SU-DHL-6 (cell line): ENCODE results near the gene EWSR1.

Source experiments
- CTCF ChIP-seq: fragments of 200-600 bp; sonication (generic); IDR thresholded peaks from one replicate; pipeline ENCODE4 v1.5.1; 2017; ENCODE audit warnings: antibody characterized with exemption, mild to moderate bottlenecking, low read length, moderate library complexity; ENCODE audit not compliant: insufficient read depth, poor library complexity, severe bottlenecking
- EZH2phosphoT487 ChIP-seq: fragments of 200-600 bp; sonication (generic), shearing (Covaris generic); conservative IDR thresholded peaks from 2 replicates; pipeline ENCODE4 v1.6.1; 2018; ENCODE audit warnings: mild to moderate bottlenecking, antibody characterized with exemption, low read length, moderate library complexity, mixed read lengths

GRCh38 chr22:29251265-29251664 lies 16.8 kb upstream of the EWSR1 start:
- no peak for TF ChIP-seq CTCF
- TF ChIP-seq EZH2phosphoT487, result no peak
